AG04450 (cell line): ENCODE data around the gene FIZ1. TPM values are rescaled to one million over a fixed set of nuclear protein-coding genes. Genes with fewer than 3 reads are reported as not detected.

Source experiments
- CTCF ChIA-PET: fragments of 300-600, 350-600 bp; formaldehyde crosslinking; extraction: SDS; loops from one replicate; lab custom pipeline; 2022; ENCODE audit warnings: antibody characterized with exemption, inconsistent platforms; lab: Charles Lee
- POLR2A ChIA-PET: fragments of 350-600 bp; formaldehyde crosslinking; extraction: SDS; loops from one replicate; lab custom pipeline; 2021; ENCODE audit warnings: antibody characterized with exemption, inconsistent platforms; lab: Yijun Ruan, JAX
- DNase-seq: peaks from one replicate; pipeline ENCODE4 v3.0.0-alpha.2; 2011; ENCODE audit warnings: low read depth, low spot score
- H3K27ac ChIP-seq: one replicate; pipeline ENCODE4 v1.5.1; 2012; ENCODE audit warnings: low read depth, low read length, control low read depth
- H3K27me3 ChIP-seq: one replicate; pipeline ENCODE4 v1.6.0; 2012; ENCODE audit warnings: low read length; ENCODE audit not compliant: control insufficient read depth, insufficient read depth
- H3K4me3 ChIP-seq: 2 replicates; pipeline ENCODE4 v1.5.1; 2011; ENCODE audit warnings: mild to moderate bottlenecking, low read depth, low read length, control low read depth
- H3K9me3 ChIP-seq: 2 replicates; pipeline ENCODE4 v1.5.1; 2012; ENCODE audit warnings: low read length; ENCODE audit not compliant: control insufficient read depth, insufficient read depth
- CTCF ChIP-seq: IDR thresholded peaks from 2 replicates; pipeline ENCODE4 v1.5.1; 2011; ENCODE audit warnings: low read depth, low read length, control low read depth, inconsistent platforms
- polyA plus RNA-seq: library from polyadenylated mRNA; depleted of rRNA; stranded (reverse); fragments of >200 nt; gene quantifications from 2 replicates; pipeline ENCODE4 v1.2.3, GENCODE V29; 2011; rRNA removed

The FIZ1 gene
- polyA plus RNA-seq, 1 experiment, result 3.7 TPM

GRCh38 chr19:55544014-55544413 lies 55.3 kb downstream of the FIZ1 start:
- Histone ChIP-seq H3K9me3 (peaks cover 12% of the 10 kb centered on the region), H3K4me3 (no peak overlapping the region), H3K27me3 (no peaks in the 10 kb centered on the region), H3K27ac (no peak overlapping the region)
- ChIA-PET CTCF (no interaction called here), POLR2A (interaction anchor here (0.5 to 0.6 kb wide), 2 partner anchors 11 kb away, joined by 3 to 5 read pairs; no protein-coding TSS in a partner anchor)
- DNase-seq, result no peak
- no peak for TF ChIP-seq CTCF

- CTCF ChIA-PET, result no interaction called here
- H3K4me3 ChIP-seq, result no peak overlapping the region
- no peaks in the 10 kb centered on the region for H3K27me3 ChIP-seq
- no peak for TF ChIP-seq CTCF
- DNase-seq, result no peak
- H3K9me3 ChIP-seq, result peaks cover 12% of the 10 kb centered on the region
- POLR2A ChIA-PET, result interaction anchor here (0.6 kb wide), 1 partner anchor 11 kb away, joined by 5 read pairs; no protein-coding TSS in a partner anchor
- H3K27ac ChIP-seq, result no peak overlapping the region
These were observed 55.8 kb downstream of the FIZ1 start for GRCh38 chr19:55543567-55543966.

GRCh38 chr19:55542292-55542855 lies 56.9 kb downstream of the FIZ1 start:
- peaks cover 12% of the 10 kb centered on the region for H3K9me3 ChIP-seq
- no peak for DNase-seq
- no peak overlapping the region for H3K27ac ChIP-seq
- no peak for TF ChIP-seq CTCF
- no peaks in the 10 kb centered on the region for H3K27me3 ChIP-seq
- ChIA-PET CTCF (no interaction called here), POLR2A (no interaction called here)
- H3K4me3 ChIP-seq, result no peak overlapping the region

Other genes with a start within 250 kb of the FIZ1 start
- gene COX6B2, start 244.8 kb downstream of the FIZ1 start, polyA plus RNA-seq, result 0.16 and 0.19 TPM in 2 replicates
- not detected in 2 replicates for gene GARIN5B, start 236.3 kb downstream of the FIZ1 start, polyA plus RNA-seq
- gene IL11, start 229.1 kb downstream of the FIZ1 start, polyA plus RNA-seq, result 14.8 and 19.9 TPM in 2 replicates
- gene TMEM190, start 222.7 kb downstream of the FIZ1 start, polyA plus RNA-seq, result 0.32 and 0.50 TPM in 2 replicates
- gene TMEM238, start 215.2 kb downstream of the FIZ1 start, polyA plus RNA-seq, result not detected in 2 replicates
- 325 and 535 TPM in 2 replicates for gene RPL28, start 213.6 kb downstream of the FIZ1 start, polyA plus RNA-seq
- gene UBE2S, start 191.7 kb downstream of the FIZ1 start, polyA plus RNA-seq, result 28.9 and 39.0 TPM in 2 replicates
- 0.01 TPM in 1 of 2 replicates, not detected in the other for gene SHISA7, start 156.2 kb downstream of the FIZ1 start, polyA plus RNA-seq
- gene ISOC2, start 137.9 kb downstream of the FIZ1 start, polyA plus RNA-seq, result 45.1 and 72.2 TPM in 2 replicates
- not detected in 2 replicates for gene C19orf85, start 134.8 kb downstream of the FIZ1 start, polyA plus RNA-seq
- 0.12 and 0.31 TPM in 2 replicates for gene ZNF628, start 122.9 kb downstream of the FIZ1 start, polyA plus RNA-seq
- 19.4 and 30.6 TPM in 2 replicates for gene NAT14, start 114.3 kb downstream of the FIZ1 start, polyA plus RNA-seq
- gene SSC5D, start 111.1 kb downstream of the FIZ1 start, polyA plus RNA-seq, result 2.1 and 3.1 TPM in 2 replicates
- 0.10 and 0.15 TPM in 2 replicates for gene SBK2, start 62.4 kb downstream of the FIZ1 start, polyA plus RNA-seq
- not detected in 2 replicates for gene SBK3, start 54.0 kb downstream of the FIZ1 start, polyA plus RNA-seq
- 4.2 and 5.1 TPM in 2 replicates for gene ZNF579, start 18.7 kb downstream of the FIZ1 start, polyA plus RNA-seq
- gene ZNF524, start 771 bp upstream of the FIZ1 start, polyA plus RNA-seq, result 2.6 and 3.5 TPM in 2 replicates
- 0.88 and 1.4 TPM in 2 replicates for gene ZNF865, start 6.1 kb upstream of the FIZ1 start, polyA plus RNA-seq
- gene ZNF784, start 25.0 kb upstream of the FIZ1 start, polyA plus RNA-seq, result 1.9 and 2.8 TPM in 2 replicates
- 7.3 and 14.0 TPM in 2 replicates for gene ZNF580, start 41.5 kb upstream of the FIZ1 start, polyA plus RNA-seq
- gene ZNF581, start 44.1 kb upstream of the FIZ1 start, polyA plus RNA-seq, result 19.1 and 22.9 TPM in 2 replicates
- gene CCDC106, start 48.7 kb upstream of the FIZ1 start, polyA plus RNA-seq, result 6.2 and 8.7 TPM in 2 replicates
- gene U2AF2, start 55.5 kb upstream of the FIZ1 start, polyA plus RNA-seq, result 90.7 and 130 TPM in 2 replicates
- 32.1 and 44.1 TPM in 2 replicates for gene EPN1, start 75.7 kb upstream of the FIZ1 start, polyA plus RNA-seq
- not detected in 2 replicates for gene NLRP9, start 138.9 kb upstream of the FIZ1 start, polyA plus RNA-seq
- not detected in 2 replicates for gene RFPL4A, start 159.6 kb upstream of the FIZ1 start, polyA plus RNA-seq
- gene RFPL4AL1, start 169.6 kb upstream of the FIZ1 start, polyA plus RNA-seq, result not detected in 2 replicates
- not detected in 2 replicates for gene NLRP11, start 232.5 kb upstream of the FIZ1 start, polyA plus RNA-seq
- not detected in 2 replicates for gene NLRP4, start 237.0 kb upstream of the FIZ1 start, polyA plus RNA-seq